Activated CD4-positive, alpha-beta T cell treated with anti-CD3 and anti-CD28 coated beads for 36 hours (primary cell): ENCODE measurements around the gene SPA17. TPM values are rescaled to one million over a fixed set of nuclear protein-coding genes. Genes with fewer than 3 reads are reported as not detected.

ENCODE experiments used
- ATAC-seq: fragments of 200-7000 bp; cut with Tn5 transposase; one replicate; pipeline ENCODE4 v1.10.0; 2021; ENCODE audit warnings: mild to moderate bottlenecking, moderate library complexity
- CTCF ChIA-PET: fragments of 350-600 bp; sonication (Branson Sonifier 250); formaldehyde crosslinking; loops from one replicate; lab custom pipeline; 2021; ENCODE audit warnings: antibody characterized with exemption; lab: Charles Lee
- POLR2A ChIA-PET: fragments of 350-600 bp; sonication (Branson Sonifier 250); formaldehyde crosslinking; loops from one replicate; lab custom pipeline; 2021; ENCODE audit warnings: antibody characterized with exemption, inconsistent platforms; lab: Charles Lee
- DNase-seq: peaks from one replicate; pipeline ENCODE4 v3.0.0-alpha.2; 2020
- H3K27ac Mint-ChIP-seq: one replicate; pipeline ENCODE4 v1.8.0; 2021; ENCODE audit warnings: mixed read lengths
- H3K27me3 Mint-ChIP-seq: one replicate; pipeline ENCODE4 v1.8.0; 2021; ENCODE audit warnings: mixed read lengths
- H3K36me3 Mint-ChIP-seq: one replicate; pipeline ENCODE4 v1.8.0; 2021; ENCODE audit warnings: low read depth, mixed read lengths
- H3K4me1 Mint-ChIP-seq: one replicate; pipeline ENCODE4 v1.8.0; 2021; ENCODE audit warnings: mixed read lengths
- H3K4me3 Mint-ChIP-seq: one replicate; pipeline ENCODE4 v1.8.0; 2021; ENCODE audit warnings: mild to moderate bottlenecking, moderate library complexity, mixed read lengths
- H3K9me3 Mint-ChIP-seq: one replicate; pipeline ENCODE4 v1.8.0; 2021; ENCODE audit warnings: low read depth, mixed read lengths
- intact Hi-C, 2 experiments: fragments of 100-400 bp; cut with DNase I in 1 of 2; cut with micrococcal nuclease in 1 of 2; formaldehyde crosslinking; loops; one replicate each; pipeline versions ENCODE4 v1.14.2 to v1.15.1; 2022 to 2024; cut with DNase I, micrococcal nuclease
- total RNA-seq, 2 experiments: library from RNA; stranded (reverse); gene quantifications; one replicate each; pipeline ENCODE4 v1.2.3, GENCODE V29; 2021

The SPA17 gene
- total RNA-seq, 2 experiments from 2014 or later = 3.9 to 4.7 TPM

GRCh38 chr11:124740277-124740882 lies 66.7 kb downstream of the SPA17 start:
- Mint-ChIP-seq H3K27me3 (peaks cover 2% of the 10 kb centered on the region), H3K36me3 (no peaks in the 10 kb centered on the region), H3K4me1 (peaks cover 13% of the 10 kb centered on the region), H3K4me3 (peak overlapping the region; percentile 76), H3K27ac (peak overlapping the region; percentile 17), H3K9me3 (no peaks in the 10 kb centered on the region)
- intact Hi-C loops = loop anchor here in 1 of 2 experiments (1.0 kb wide), 1 partner anchor 97 kb away; no protein-coding TSS in a partner anchor
- ChIA-PET POLR2A (no interaction called here), CTCF (interaction anchor here (1.0 to 3.8 kb wide), 9 partner anchors 9 to 141 kb away, joined by 3 to 20 read pairs (median 4); no protein-coding TSS in a partner anchor)
- ATAC-seq (peak; percentile 69), DNase-seq (peak; percentile 85)

- ATAC-seq = no peak
- POLR2A ChIA-PET = no interaction called here
- DNase-seq = no peak
- Mint-ChIP-seq H3K4me3 (no peak overlapping the region), H3K4me1 (peaks cover 20% of the 10 kb centered on the region), H3K27ac (no peak overlapping the region), H3K27me3 (peaks cover 2% of the 10 kb centered on the region), H3K36me3 (peaks cover 1% of the 10 kb centered on the region), H3K9me3 (no peaks in the 10 kb centered on the region)
- CTCF ChIA-PET = interaction anchor here (0.8 to 5.3 kb wide), 5 partner anchors 11 to 94 kb away, joined by 3 to 79 read pairs (median 3); partner anchors contain the start of gene ESAM
- intact Hi-C loops = no loop called here
Measured at GRCh38 chr11:124742555-124742954, 68.9 kb downstream of the SPA17 start.

GRCh38 chr11:124743050-124743449 lies 69.3 kb downstream of the SPA17 start:
- CTCF ChIA-PET = interaction anchor here (0.8 to 5.3 kb wide), 4 partner anchors 10 to 93 kb away, joined by 3 to 79 read pairs (median 3); partner anchors contain the start of gene ESAM
- ATAC-seq (no peak), DNase-seq (no peak)
- POLR2A ChIA-PET = no interaction called here
- Mint-ChIP-seq H3K36me3 (peaks cover 1% of the 10 kb centered on the region), H3K9me3 (no peaks in the 10 kb centered on the region), H3K4me3 (no peak overlapping the region), H3K4me1 (peaks cover 20% of the 10 kb centered on the region), H3K27ac (no peak overlapping the region), H3K27me3 (peaks cover 2% of the 10 kb centered on the region)
- intact Hi-C loops = no loop called here

- POLR2A ChIA-PET = no interaction called here
- Mint-ChIP-seq H3K27ac (peak overlapping the region; percentile 33), H3K9me3 (no peaks in the 10 kb centered on the region), H3K4me3 (peak overlapping the region; percentile 81), H3K36me3 (peaks cover 1% of the 10 kb centered on the region), H3K27me3 (peaks cover 2% of the 10 kb centered on the region), H3K4me1 (peaks cover 16% of the 10 kb centered on the region)
- DNase-seq = no peak
- CTCF ChIA-PET = interaction anchor here (1.0 to 5.3 kb wide), 7 partner anchors 13 to 131 kb away, joined by 3 to 79 read pairs (median 5); partner anchors contain the start of gene ESAM
- intact Hi-C loops = loop anchor here in 1 of 2 experiments (5.0 kb wide), 2 partner anchors 123 to 207 kb away; partner anchors contain the start of genes CCDC15 and TBRG1
- no peak for ATAC-seq
Measured at GRCh38 chr11:124745270-124745834, 71.6 kb downstream of the SPA17 start.

GRCh38 chr11:124745835-124746620 lies 72.3 kb downstream of the SPA17 start:
- Mint-ChIP-seq H3K36me3 (peaks cover 1% of the 10 kb centered on the region), H3K27me3 (peaks cover 2% of the 10 kb centered on the region), H3K27ac (peak overlapping the region; percentile 90), H3K9me3 (no peaks in the 10 kb centered on the region), H3K4me1 (peaks cover 11% of the 10 kb centered on the region), H3K4me3 (peak overlapping the region; percentile 81)
- peak; percentile 24 for ATAC-seq
- ChIA-PET CTCF (interaction anchor here (0.7 to 5.3 kb wide), 17 partner anchors 8 to 130 kb away, joined by 3 to 79 read pairs (median 5); partner anchors contain the start of gene ESAM), POLR2A (interaction anchor here (0.5 to 1.2 kb wide), 3 partner anchors 130 to 1684 kb away, joined by 3 read pairs; partner anchors contain the start of genes HSPA8 and HYLS1)
- DNase-seq = peak; percentile 72
- intact Hi-C loops = loop anchor here (1.0 to 5.0 kb wide), 8 partner anchors 17 to 206 kb away; partner anchors contain the start of genes SIAE (in 2 of the 2), SPA17 (in 2 of the 2), CCDC15 (in 1 of the 2) and ESAM (in 1 of the 2)

- intact Hi-C loops = loop anchor here (1.0 to 5.0 kb wide), 10 partner anchors 7 to 206 kb away; partner anchors contain the start of genes NRGN (in 2 of the 2), SIAE (in 2 of the 2), SPA17 (in 2 of the 2) and CCDC15 (in 1 of the 2)
- ATAC-seq = peak; percentile 92
- Mint-ChIP-seq H3K27me3 (peaks cover 2% of the 10 kb centered on the region), H3K4me3 (peak overlapping the region; percentile 81), H3K4me1 (peaks cover 11% of the 10 kb centered on the region), H3K9me3 (no peaks in the 10 kb centered on the region), H3K36me3 (peaks cover 1% of the 10 kb centered on the region), H3K27ac (peak overlapping the region; percentile 90)
- POLR2A ChIA-PET = interaction anchor here (0.5 to 1.2 kb wide), 3 partner anchors 130 to 1685 kb away, joined by 3 read pairs; partner anchors contain the start of genes HSPA8 and HYLS1
- peak; percentile 88 for DNase-seq
- CTCF ChIA-PET = interaction anchor here (0.7 to 5.3 kb wide), 17 partner anchors 8 to 129 kb away, joined by 3 to 79 read pairs (median 5); partner anchors contain the start of gene ESAM
Measured at GRCh38 chr11:124746621-124747243, 73.0 kb downstream of the SPA17 start.

Other genes starting within 250 kb of the SPA17 start
- not detected for gene OR8B4, start 249.0 kb upstream of the SPA17 start, total RNA-seq
- gene OR8B8, start 228.2 kb upstream of the SPA17 start, total RNA-seq = not detected
- not detected for gene OR8B12, start 130.2 kb upstream of the SPA17 start, total RNA-seq
- gene OR8A1, start 103.9 kb upstream of the SPA17 start, total RNA-seq = not detected
- gene PANX3, start 62.5 kb upstream of the SPA17 start, total RNA-seq = not detected
- gene TBRG1, start 51.0 kb upstream of the SPA17 start, total RNA-seq = 10 to 100 TPM; 29.6 to 40.6 TPM
- 10 to 100 TPM in 1 of 2 experiments, 1 to 10 TPM in 1; 9.4 to 12.2 TPM for gene SIAE, start 165 bp upstream of the SPA17 start, total RNA-seq
- gene NRGN, start 66.0 kb downstream of the SPA17 start, total RNA-seq = 10 to 100 TPM; 13.5 to 18.1 TPM
- gene VSIG2, start 78.4 kb downstream of the SPA17 start, total RNA-seq = not detected
- under 1 TPM; 0.39 to 0.53 TPM for gene ESAM, start 88.4 kb downstream of the SPA17 start, total RNA-seq
- 1 to 10 TPM; 6.9 to 8.6 TPM for gene MSANTD2, start 126.5 kb downstream of the SPA17 start, total RNA-seq
- 10 to 100 TPM; 21.9 to 26.1 TPM for gene ROBO3, start 191.5 kb downstream of the SPA17 start, total RNA-seq
- gene ROBO4, start 224.0 kb downstream of the SPA17 start, total RNA-seq = not detected
- not detected for gene HEPN1, start 245.3 kb downstream of the SPA17 start, total RNA-seq